T-helper 1 cell treated with Interleukin-12 subunit alpha and Interleukin-12 subunit beta and Interleukin-4 antibody, amounts not matched to agents 30 ng/mL and 1 ng/mL, for 36 hours (primary cell): ENCODE data around the gene TRIO. TPM values are rescaled to one million over a fixed set of nuclear protein-coding genes. Genes with fewer than 3 reads are reported as not detected.

Source experiments
- intact Hi-C: fragments of 100-400 bp; cut with micrococcal nuclease; formaldehyde crosslinking; loops from one replicate; pipeline ENCODE4 v1.15.1; 2024
- total RNA-seq: library from RNA; stranded (reverse); gene quantifications from 2 replicates; pipeline ENCODE4 v1.2.3, GENCODE V29; 2022

The TRIO gene
- total RNA-seq, 1 donor from 2014 or later: 12.9 TPM

DNA sequence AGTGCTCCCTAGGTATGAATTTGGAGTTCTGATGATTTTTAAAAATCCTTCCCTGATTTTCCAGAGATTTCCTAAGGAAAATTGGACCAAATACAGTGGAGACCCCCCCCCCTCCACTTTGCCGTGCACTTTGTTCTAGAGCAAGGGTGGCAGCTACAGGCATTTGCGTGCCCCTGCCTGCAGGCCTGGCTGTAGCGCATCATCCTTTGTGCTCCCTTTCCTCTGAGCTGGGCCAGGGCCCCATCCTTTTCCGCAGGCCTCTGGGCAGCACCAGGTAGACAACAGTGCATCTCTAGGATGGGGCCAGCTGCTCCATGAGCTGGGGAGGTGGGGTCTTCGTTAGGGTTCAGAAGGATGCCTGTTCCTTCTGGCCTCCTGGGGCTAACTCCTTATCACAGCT lies 39.6 kb downstream of the TRIO start:
- intact Hi-C loops: no loop called here

DNA sequence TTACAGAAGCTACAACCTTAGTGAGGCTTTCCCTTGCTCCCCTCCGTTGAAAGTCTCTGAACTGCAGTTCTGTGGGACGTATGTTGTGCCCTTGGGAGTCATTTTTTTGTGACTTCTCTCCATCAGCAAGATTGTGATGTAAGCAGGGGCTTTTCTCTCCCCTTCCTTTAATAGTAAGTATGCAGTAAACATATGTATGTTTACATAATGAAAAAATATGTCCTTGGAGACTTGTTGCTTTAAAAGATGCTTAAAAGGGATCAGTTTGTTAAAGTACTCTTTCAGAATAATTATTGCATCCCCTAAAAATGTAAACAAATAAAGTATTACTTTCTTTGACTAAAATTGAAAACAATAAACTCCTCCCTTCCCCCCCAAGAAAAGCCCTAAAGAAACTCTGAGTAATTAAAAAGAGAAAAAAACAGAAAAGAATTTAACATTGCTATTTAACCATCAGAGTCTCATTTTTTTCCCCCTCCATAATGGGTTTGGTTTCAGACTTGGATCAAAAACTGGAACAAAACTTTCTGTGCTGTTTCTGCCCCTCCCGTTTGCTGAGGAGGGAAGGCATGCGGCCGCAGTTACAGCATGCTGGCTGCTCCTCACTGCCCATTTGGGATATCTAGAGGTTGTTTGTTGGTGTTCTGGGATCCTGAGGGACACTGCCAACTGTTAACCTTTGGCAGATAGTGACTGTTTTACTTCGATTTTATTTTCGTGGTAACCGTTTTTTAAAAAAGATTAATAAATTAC lies 40.2 kb downstream of the TRIO start:
- intact Hi-C loops: no loop called here

DNA sequence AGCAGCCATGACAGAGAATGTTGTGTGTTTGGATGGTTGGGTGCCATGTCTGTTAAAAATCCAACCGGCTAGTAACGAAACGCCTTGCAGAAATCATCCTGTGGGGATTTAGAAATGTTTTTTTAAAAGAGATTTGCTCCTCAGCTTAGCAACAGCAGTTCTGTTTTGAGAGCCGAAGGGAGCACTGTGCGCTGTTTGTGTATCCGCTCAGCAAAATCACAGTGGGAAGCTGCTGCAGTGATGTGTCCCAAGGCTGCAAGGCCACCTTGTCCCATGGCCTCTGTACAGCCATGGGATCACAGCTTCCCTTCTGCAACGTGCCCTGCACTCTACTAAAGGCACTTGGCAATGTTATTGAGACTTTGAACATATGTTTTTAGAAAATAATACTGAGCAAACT lies 40.9 kb downstream of the TRIO start:
- intact Hi-C loops: no loop called here

DNA sequence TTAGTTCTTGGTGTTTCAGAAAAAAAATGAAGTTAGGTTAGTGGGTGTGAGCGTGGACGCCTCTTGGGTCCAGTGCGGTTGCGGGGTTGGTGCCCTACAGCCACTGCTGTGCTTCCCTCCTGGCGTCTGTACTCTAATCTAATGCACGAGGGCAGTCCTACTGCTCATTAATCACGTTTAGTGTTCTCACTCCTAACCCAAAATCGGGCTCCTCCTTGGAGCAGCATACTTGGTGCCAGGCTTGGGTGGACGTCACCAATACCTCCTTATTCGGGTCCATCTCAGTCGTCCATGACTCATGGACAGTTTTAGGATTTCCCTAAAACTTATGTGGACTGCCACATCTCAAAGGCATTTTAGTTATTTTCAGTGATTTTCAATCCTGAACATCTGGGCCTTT lies 41.6 kb downstream of the TRIO start:
- intact Hi-C loops: no loop called here

DNA sequence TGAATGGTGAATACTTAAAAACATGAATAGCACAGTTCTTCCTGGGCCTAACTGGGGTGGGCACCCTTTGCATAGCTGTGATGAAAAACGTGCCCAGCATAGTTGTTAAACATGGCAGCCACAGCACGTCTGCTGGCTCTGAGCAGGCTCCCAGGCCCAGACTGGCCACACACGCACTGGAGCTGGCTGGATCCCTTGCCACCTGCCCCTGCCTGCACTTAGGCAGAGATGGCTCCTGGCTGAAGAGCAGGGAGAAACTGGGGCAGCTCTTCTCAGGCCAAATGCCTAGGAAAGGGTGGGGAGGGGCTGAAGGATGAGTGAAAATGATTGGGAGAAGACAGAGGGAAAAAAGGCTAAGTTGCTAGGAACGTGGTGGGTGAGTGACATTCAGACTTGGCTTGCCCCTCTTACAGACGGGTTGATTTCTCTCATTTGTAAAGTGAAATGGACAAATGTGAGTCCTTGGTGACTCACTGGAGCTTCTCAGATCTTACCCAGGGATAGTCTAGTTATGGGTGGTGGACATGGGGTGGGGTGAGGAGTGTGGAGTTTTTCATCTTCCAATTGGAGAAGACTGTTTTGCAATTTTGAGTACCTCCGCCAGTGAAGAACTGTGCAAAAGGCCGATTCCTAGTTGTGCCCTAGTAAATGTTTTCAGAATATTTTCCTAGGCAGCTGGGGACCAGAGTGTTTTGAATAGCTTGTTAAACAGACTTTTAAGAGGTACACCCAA lies 42.4 kb downstream of the TRIO start:
- intact Hi-C loops: no loop called here

DNA sequence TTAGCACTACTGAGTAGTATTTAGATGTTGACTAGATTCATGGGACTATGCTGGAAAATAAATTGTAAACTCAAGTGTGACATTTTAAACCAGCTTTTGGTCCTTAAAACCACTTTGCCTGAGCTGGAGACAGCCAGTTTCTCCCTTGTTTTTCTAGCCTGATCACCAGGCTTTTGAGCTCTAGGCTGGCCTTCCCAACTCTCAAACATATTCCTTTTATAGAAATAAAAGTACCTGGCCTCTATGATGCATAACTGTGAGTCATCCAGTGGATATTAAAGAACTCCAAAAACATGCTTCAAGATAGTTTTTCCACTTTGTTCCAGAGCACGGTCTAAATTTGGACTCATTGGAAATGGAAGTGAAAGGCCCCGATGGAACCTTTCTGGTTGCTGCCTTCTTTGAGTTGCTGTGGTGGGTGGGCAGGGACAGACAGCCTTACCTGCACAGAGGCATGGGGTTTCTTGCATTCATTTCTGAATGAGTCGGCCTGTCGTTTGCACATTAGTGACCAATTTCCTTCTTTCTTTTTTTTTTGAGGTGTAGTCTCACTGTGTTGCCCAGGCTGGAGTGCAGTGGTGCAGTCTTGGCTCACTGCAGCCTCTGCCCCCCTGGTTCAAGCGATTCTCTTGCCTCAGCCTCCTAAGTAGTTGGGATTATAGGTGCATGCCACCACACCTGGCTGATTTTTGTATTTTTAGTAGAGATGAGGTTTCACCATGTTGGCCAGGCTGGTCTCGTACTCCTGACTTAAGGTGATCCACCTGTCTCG lies 43.1 kb downstream of the TRIO start:
- intact Hi-C loops: no loop called here

DNA sequence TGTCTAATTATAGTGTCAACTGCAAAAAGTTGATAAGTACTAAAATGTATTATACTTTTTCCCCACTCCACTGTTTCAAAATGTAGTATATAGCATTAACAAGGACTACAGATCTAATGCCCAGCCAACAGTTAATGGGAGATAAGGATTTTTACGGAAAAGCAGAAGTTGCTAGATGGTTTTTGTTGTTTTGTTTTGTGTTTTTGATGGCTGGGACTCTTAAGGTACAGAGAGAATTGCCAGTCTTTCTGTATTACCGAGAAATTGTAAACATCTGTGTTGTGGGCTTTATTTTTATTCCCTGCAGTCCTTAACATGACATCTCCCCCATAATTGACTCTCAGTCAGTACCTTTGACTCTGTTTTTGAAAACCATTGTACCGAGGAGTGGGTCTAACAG lies 44.0 kb downstream of the TRIO start:
- intact Hi-C loops: no loop called here

DNA sequence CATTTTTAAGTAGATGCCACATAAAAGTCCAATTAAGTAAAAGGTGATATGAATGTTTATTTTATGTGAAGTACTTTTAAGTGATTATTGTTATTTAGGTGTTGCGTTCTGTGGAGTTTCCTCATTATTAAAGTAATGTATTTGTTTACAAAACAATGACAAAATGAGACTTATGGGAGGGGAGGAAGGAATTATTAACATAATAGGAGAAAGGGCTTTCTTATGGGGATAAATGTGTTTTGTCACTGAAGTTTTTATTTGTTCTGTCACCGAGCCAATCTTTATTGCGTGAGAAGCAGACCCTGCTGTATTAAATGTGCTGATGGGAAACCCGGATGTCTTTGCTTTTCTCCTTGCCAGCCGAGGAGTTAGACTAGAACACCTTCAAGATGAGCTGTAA lies 44.5 kb downstream of the TRIO start:
- intact Hi-C loops: no loop called here

DNA sequence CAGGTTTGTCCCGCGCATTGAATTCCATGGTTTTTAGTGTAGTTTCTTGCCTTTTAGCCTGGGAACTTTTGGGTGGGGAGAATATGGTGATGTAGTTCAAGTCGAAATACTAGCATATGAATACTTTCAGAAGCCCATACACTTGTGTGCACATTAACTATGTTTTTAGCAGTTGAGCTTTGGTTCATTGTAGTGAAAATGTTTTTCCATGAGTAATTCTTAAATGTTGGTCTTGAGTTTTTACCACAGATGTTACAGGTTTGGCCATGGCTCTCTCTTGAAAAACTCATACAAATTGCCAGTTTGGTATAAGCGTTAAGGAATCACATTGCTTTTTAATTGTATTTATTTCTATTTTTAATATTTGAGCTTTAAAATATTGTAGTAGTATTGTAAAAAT lies 45.6 kb downstream of the TRIO start:
- intact Hi-C loops: no loop called here

DNA sequence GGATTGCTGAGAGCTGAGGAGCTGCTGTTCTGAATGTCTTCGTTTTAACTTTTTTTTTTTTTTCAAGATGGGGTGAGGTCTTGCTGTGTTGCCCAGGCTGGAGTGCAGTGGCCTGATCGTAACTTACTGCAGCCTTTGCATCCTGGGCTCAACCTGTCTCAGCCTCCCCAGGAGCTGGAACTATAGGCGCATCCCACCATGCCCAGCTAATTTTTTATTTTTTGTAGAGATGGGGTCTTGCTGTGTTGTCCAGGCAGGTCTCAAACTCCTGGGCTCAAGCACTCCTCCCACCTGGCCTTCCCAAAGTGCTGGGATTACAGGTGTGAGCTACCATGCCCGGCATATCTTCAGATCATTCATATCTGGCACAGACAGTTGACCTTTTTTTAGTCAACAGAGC lies 46.5 kb downstream of the TRIO start:
- intact Hi-C loops: no loop called here

DNA sequence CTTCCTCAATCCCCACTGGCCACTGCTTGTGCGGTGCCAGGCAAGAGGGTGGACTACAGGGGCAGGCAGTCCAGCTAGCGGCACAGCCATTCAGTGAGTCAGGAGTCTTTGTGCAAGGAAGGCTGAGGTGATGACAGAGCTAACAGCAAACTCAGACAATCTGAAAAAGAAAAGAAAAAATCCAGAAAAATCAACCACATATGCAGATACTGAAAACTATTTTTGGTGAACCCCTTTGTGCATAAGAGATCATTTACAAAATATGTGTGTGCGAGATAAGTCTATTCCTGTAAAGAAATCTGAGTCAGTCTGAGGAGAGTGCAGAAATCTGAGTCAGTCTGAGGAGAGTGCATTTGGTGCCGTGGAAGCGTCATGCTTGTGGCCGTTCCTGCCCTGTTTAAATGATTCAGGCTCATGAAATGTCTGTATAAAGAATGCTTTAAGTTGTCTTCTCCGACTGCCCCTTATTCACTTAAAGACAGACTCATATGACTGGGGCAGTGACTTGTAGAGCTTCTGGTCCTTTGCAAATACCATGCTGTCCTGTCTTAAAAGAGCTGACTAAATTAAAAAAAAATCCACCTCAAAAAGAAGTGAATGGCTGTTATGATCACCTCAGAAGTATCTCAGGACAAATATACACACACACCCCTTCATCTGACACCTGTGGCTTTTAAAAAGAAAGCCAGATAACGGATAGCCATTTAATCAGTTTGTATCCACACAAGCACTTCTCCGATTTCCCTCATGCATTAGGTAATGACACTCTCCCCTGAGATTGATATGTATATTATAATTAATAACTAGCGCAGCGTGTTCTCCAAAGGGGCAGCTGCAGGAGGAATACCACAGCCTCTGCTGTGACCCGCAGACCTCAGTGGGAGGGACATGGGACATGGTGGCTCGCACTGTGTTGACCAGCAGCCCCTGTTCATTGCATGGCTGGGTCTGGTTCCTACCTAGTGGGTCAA lies 47.3 kb downstream of the TRIO start:
- intact Hi-C loops: no loop called here

DNA sequence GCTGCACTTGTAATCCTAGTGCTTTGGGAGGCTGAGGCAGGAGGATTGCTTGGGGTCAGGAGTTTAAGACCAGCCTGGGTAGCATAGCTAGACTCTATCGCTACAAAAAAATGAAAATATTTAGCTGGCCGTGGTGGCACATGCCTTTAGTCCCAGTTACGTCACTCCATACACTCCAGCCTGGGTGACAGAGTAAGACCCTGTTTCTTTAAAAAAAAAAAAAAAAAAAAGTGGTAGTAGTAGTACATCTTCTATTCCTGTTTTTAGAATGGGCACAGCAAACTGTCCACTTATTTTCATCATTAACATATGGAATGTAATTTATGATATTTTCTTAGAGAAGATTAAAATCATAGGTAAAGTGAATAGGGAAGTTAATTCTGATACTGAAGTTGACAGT lies 48.2 kb downstream of the TRIO start:
- intact Hi-C loops: no loop called here

DNA sequence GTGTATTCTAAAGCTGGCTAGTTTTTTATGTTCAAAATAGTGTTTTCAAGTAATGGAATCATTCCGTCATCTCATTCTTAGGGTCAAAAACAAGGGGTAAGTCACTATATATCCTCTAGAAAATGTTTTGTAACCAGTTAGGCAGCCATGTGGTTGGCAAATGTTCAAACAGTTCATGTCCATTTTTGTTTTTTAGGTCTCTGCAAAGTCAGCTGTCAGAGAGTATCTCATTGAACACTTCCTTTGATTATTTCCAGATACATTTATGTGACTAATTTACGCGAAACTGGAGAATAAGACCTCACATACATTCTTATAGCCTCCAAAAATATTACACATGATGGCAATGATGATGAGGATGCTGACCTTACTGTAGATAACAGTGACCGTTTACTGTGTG lies 50.4 kb downstream of the TRIO start:
- intact Hi-C loops: no loop called here

DNA sequence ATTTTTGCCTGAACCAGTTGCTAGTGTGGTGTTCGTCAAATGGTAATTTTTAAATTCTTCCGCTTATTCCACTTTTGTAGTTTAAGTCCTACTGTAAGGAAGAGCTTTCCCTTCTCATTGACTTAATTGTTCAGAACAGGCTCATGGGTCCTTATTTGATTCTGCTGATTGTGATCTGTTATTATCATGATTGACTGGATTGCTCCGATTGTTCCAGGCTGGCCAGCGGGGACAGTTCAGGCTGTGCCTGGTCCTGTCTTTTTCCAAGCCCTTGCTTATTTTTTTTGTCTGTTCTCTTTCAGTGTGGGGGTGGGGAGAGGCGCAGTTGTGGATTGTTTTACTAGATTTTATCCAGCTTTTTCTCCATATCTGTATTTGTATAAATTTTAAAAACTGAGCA lies 52.4 kb downstream of the TRIO start:
- intact Hi-C loops: no loop called here

DNA sequence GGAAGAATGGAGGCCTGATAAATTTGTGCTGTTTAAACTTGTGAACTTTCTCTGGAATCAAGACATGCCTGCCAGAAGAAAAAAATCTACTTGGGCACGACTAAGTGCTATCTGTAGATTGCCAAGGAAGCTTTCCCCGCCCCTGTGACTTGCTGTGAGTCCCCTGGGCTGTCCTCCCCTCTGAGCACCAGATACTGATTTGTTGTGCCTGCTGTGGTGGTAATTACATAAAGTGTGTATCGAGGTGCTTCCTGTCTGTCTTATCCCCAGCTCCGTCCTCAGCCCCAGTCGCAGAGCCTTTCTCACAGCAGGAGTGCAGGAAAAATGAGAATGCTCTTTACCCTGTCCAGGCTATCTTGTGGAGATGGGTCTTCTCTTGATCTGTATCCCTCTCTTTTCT lies 53.9 kb downstream of the TRIO start:
- intact Hi-C loops: no loop called here

DNA sequence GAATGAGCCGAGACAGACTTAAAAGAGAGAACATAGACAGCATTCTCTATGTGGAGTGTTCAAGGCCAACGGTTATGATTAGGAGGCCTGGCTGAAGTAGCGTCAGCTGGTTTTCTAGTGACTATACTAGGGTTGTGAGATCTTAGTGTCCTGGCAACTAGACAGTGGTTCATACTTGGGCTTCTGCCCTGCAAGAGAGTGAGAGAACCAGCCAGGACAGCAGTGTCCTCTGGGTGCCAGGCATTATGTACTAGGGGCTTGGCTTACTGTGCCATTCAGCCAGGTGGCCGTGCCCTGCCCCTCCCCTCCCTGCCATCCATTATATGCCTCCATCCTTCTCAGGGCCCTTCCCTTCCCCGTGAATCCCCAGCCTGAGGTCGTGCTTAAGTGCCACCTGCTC lies 56.8 kb downstream of the TRIO start:
- intact Hi-C loops: no loop called here

DNA sequence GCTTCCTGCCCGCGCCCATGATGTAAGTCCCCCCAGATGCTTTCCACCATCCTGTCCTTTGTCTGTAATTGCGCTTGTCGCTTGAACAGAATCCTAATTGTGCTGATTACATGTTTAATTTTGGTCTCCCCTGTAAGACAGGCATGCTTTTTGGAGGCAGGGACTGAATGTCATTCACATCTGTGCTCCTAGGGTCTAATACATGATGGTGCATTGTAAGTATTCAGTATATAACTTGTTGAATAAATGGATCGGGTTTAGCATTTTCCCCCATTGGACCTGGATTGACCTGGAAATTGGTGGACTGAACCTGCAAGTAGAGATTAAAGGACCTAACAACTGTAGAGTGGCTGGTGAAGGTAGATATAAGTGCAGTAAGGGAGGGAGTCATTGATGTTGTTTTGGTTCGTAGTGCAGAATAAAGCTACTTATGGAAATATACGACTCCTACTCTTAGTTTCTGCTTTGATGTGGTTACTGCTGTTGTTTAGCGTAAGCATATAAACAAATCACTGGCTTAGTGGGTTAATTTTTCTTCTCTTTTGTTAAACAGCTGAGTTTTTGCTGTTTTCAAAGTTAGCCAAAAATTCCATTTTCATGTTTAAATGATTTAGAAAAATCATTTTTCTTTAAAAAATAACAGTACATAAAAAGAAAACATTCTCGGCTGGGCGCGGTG lies 57.3 kb downstream of the TRIO start:
- intact Hi-C loops: no loop called here

DNA sequence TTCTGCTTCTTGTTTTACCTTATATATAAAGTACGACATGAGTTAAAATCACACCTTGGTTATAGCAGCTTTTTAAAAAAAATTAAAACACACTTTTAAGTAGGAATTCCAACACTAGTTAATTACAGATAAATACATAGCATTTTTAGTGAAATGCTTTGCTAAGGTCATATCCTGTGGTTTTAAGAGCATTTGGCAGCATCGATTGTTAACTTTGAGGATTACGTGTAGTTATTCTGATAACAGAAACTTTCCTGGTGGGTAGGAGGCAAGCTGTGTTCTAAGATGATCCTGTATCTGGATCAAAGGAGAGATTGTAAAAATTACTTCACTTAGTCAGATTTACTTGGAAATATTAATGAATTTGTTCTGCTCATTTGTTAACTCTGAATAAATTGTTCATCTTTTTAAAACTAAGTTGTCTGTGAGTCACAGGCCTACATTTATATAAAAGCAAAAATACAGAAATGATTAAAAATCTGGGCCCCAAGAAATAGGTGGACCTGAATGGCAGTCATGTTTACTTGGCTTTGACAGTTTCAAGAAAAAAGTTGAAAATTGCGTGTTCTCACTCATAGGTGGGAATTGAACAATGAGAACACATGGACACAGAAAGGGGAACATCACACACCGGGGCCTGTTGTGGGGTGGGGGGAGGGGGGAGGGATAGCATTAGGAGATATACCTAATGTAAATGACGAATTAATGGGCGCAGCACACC lies 58.3 kb downstream of the TRIO start:
- intact Hi-C loops: loop anchor here (2.0 kb wide), 1 partner anchor 69 kb away; no protein-coding TSS in a partner anchor

DNA sequence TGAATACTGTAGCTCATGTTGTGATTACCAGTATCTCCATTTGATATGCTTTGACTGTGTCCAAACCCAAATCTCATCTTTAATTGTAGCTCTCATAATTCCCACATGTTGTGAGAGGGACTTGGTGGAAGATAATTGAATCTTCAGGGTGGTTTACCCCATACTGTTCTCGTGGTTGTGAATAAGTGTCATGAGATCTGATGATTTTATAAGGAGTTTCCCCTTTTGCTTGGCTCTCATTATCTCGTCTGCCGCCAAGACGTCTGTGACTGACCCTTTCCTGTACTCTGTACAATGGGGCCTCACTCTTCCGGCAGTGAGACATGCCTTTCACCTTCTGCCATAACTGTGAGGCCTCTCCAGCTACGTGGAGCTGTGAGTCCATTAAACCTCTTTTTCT lies 59.3 kb downstream of the TRIO start:
- intact Hi-C loops: loop anchor here (2.0 kb wide), 1 partner anchor 68 kb away; no protein-coding TSS in a partner anchor
